ENCODE data around the gene FBLN2. TPM values are rescaled to one million over a fixed set of nuclear protein-coding genes. Genes with fewer than 3 reads are reported as not detected.

Gene FBLN2
- polyA plus RNA-seq, 2 of the 4 experiments (the other 2 are of a cell fraction), result 1.1 to 2.7 TPM

GRCh38 chr3:13637953-13638352 is 89.0 kb downstream of the FBLN2 start:
- H3K27ac ChIP-seq, result no peak overlapping the region
- 65% methylated on average over 12 of the region's 12 CpGs for WGBS (ENCODE audit: missing lambda C conversion rate)
- ATAC-seq (no peak), DNase-seq (ENCODE audit: low read depth in 1 of 2, low spot score in 1 of 2) (no peak), FAIRE-seq (no peak)
- POLR2A ChIA-PET, result no interaction called here
- no peak overlapping the region for H3K4me3 ChIP-seq
- CTCF ChIA-PET, result interaction anchor here (1.5 to 36.5 kb wide), 3 partner anchors 14 to 185 kb away, joined by 4 to 1096 read pairs (median 256); no protein-coding TSS in a partner anchor
- H3K4me2 ChIP-seq, result no peak overlapping the region
- TF ChIP-seq CEBPB (IDR thresholded peaks at IDR 0.05) (no peak), SMC3 (IDR thresholded peaks at IDR 0.05) (no peak), ZNF302 (CRISPR knock-in tag; IDR thresholded peaks at IDR 0.05) (no peak), ZSCAN20 (CRISPR knock-in tag; IDR thresholded peaks at IDR 0.05) (no peak), CBX2 (IDR thresholded peaks at IDR 0.05; ENCODE audit: borderline replicate concordance, low read depth) (no peak), NPAS2 (CRISPR knock-in tag; IDR thresholded peaks at IDR 0.05; ENCODE audit: borderline replicate concordance) (no peak), CBX8 (IDR thresholded peaks at IDR 0.05) (no peak), HES2 (IDR thresholded peaks at IDR 0.05) (no peak), MAZ (IDR thresholded peaks at IDR 0.05; ENCODE audit: borderline replicate concordance, low read depth, low read length) (no peak), POLR2A (IDR thresholded peaks at IDR 0.05; ENCODE audit: low read length) (no peak), REST (IDR thresholded peaks at IDR 0.05) (no peak), SREBF2 (IDR thresholded peaks at IDR 0.05) (no peak), RARB (CRISPR knock-in tag; IDR thresholded peaks at IDR 0.05) (no peak)
- TF ChIP-seq, protein P1, sequence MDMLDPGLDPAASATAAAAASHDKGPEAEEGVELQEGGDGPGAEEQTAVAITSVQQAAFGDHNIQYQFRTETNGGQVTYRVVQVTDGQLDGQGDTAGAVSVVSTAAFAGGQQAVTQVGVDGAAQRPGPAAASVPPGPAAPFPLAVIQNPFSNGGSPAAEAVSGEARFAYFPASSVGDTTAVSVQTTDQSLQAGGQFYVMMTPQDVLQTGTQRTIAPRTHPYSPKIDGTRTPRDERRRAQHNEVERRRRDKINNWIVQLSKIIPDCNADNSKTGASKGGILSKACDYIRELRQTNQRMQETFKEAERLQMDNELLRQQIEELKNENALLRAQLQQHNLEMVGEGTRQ (IDR thresholded peaks at IDR 0.05), result no peak
- H3K4me1 ChIP-seq, result no peaks in the 10 kb centered on the region
- H3K9me3 ChIP-seq, result no peaks in the 10 kb centered on the region

DNA sequence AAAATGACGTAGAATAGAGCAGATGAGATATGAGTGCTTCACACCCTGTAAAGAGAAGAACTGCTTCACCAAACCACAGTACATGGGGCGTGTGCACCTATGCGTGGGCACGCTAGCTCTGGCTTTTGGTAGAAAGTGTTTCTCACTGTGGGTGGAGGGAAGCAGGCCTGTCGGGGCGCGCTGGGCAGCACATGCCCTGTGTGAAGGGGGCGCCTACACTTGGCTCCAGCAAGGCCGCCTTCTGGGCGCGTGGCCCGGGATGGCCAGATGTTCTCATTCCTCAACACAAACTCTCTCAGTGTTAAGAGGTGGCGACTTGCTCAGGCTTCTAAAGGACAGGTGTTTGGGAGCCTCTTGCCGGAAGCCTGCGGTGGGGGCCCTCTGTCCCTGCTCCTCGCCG is 90.0 kb downstream of the FBLN2 start:
- CTCF ChIA-PET, result interaction anchor here (1.4 to 36.5 kb wide), 3 partner anchors 13 to 547 kb away, joined by 3 to 1096 read pairs (median 256); no protein-coding TSS in a partner anchor
- H3K4me3 ChIP-seq, result no peak overlapping the region
- 74% methylated on average over 17 of the region's 17 CpGs for WGBS (ENCODE audit: missing lambda C conversion rate)
- H3K4me1 ChIP-seq, result no peaks in the 10 kb centered on the region
- no peak overlapping the region for H3K4me2 ChIP-seq
- no peak for DNase-seq (ENCODE audit: low read depth in 1 of 2, low spot score in 1 of 2)
- POLR2A ChIA-PET, result no interaction called here
- TF ChIP-seq NR3C1 (IDR thresholded peaks at IDR 0.05), result no peak
- TF ChIP-seq PHF8 (IDR thresholded peaks at IDR 0.05; ENCODE audit: borderline replicate concordance, low read depth), result no peak
- TF ChIP-seq RAD21 (conservative IDR thresholded peaks at IDR 0.05 in 1 of 2, IDR thresholded peaks at IDR 0.05 in 1 of 2), result no peak
- no peak for TF ChIP-seq ZNF302 (CRISPR knock-in tag; IDR thresholded peaks at IDR 0.05)
- TF ChIP-seq HDAC2 (IDR thresholded peaks at IDR 0.05), result no peak
- TF ChIP-seq PBX3 (IDR thresholded peaks at IDR 0.05), result no peak
- no peak for TF ChIP-seq TFCP2L1 (CRISPR knock-in tag; IDR thresholded peaks at IDR 0.05)
- no peak for TF ChIP-seq ZFP36 (IDR thresholded peaks at IDR 0.05; ENCODE audit: borderline replicate concordance, partially characterized antibody)
- TF ChIP-seq MAFK (IDR thresholded peaks at IDR 0.05; ENCODE audit: partially characterized antibody), result no peak
- no peak for TF ChIP-seq MAZ (IDR thresholded peaks at IDR 0.05; ENCODE audit: borderline replicate concordance, low read depth, low read length)
- TF ChIP-seq TP53 (CRISPR knock-in tag; IDR thresholded peaks at IDR 0.05), result no peak
- TF ChIP-seq RFX5 (IDR thresholded peaks at IDR 0.05), result no peak
- no peak for TF ChIP-seq REST (IDR thresholded peaks at IDR 0.05)
- TF ChIP-seq RARB (CRISPR knock-in tag; IDR thresholded peaks at IDR 0.05), result no peak
- TF ChIP-seq FOSL2 (IDR thresholded peaks at IDR 0.05), result no peak
- TF ChIP-seq FOSL2 (CRISPR knock-in tag; IDR thresholded peaks at IDR 0.05), result no peak
- no peak for TF ChIP-seq HOXB5 (CRISPR knock-in tag; IDR thresholded peaks at IDR 0.05)
- no peak for TF ChIP-seq NPAS2 (CRISPR knock-in tag; IDR thresholded peaks at IDR 0.05; ENCODE audit: borderline replicate concordance)
- no peak for TF ChIP-seq ESRRA (IDR thresholded peaks at IDR 0.05; ENCODE audit: borderline replicate concordance, low read length)
- no peak for TF ChIP-seq RNF2 (IDR thresholded peaks at IDR 0.05; ENCODE audit: borderline replicate concordance, low read depth)
- FAIRE-seq, result no peak
- ATAC-seq, result no peak
- H3K27ac ChIP-seq, result no peak overlapping the region
- H3K9me3 ChIP-seq, result no peaks in the 10 kb centered on the region

Measured in A549 (cell line).